ELF-1 (cell line): ENCODE data around the gene MSH6.
A peak's percentile ranks its signal among the peaks of the same experiment; 100 is the strongest.

Source experiments
- DNase-seq: peaks from one replicate; pipeline ENCODE4 v3.0.0-alpha.2; 2016; ENCODE audit warnings: low read depth, low spot score

The MSH6 gene, protein sequence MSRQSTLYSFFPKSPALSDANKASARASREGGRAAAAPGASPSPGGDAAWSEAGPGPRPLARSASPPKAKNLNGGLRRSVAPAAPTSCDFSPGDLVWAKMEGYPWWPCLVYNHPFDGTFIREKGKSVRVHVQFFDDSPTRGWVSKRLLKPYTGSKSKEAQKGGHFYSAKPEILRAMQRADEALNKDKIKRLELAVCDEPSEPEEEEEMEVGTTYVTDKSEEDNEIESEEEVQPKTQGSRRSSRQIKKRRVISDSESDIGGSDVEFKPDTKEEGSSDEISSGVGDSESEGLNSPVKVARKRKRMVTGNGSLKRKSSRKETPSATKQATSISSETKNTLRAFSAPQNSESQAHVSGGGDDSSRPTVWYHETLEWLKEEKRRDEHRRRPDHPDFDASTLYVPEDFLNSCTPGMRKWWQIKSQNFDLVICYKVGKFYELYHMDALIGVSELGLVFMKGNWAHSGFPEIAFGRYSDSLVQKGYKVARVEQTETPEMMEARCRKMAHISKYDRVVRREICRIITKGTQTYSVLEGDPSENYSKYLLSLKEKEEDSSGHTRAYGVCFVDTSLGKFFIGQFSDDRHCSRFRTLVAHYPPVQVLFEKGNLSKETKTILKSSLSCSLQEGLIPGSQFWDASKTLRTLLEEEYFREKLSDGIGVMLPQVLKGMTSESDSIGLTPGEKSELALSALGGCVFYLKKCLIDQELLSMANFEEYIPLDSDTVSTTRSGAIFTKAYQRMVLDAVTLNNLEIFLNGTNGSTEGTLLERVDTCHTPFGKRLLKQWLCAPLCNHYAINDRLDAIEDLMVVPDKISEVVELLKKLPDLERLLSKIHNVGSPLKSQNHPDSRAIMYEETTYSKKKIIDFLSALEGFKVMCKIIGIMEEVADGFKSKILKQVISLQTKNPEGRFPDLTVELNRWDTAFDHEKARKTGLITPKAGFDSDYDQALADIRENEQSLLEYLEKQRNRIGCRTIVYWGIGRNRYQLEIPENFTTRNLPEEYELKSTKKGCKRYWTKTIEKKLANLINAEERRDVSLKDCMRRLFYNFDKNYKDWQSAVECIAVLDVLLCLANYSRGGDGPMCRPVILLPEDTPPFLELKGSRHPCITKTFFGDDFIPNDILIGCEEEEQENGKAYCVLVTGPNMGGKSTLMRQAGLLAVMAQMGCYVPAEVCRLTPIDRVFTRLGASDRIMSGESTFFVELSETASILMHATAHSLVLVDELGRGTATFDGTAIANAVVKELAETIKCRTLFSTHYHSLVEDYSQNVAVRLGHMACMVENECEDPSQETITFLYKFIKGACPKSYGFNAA (N-terminal part only)

GRCh38 chr2:47782671-47783485 is at the start of gene MSH6:
MSH6 (plus strand) TSS chr2:47783145; CDS start chr2:47783234, 89 bp downstream.
- DNase-seq = peak; percentile 95

GRCh38 chr2:47735136-47735869 is 47.6 kb upstream of the MSH6 start:
- no peak for DNase-seq

DNA sequence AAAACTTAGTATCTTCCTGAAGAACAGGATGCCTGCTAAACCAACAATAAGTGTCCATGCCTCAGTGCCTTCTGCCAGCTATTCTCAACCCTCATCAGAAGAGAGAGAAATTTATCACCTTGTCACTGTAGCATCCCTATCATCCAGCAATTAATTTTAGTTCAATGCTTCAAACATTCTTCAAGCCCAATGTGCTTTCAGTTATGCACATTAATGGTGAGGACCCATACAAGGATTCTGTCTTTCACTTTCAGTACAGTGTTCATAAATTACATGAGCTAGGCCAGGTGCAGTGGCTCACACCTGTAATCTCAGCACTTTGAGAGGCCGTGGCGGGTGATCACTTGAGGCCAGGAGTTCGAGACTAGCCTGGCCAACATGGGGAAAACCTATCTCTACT is 47.0 kb upstream of the MSH6 start:
- no peak for DNase-seq

GRCh38 chr2:47737191-47737975 is 45.6 kb upstream of the MSH6 start:
- no peak for DNase-seq

DNA sequence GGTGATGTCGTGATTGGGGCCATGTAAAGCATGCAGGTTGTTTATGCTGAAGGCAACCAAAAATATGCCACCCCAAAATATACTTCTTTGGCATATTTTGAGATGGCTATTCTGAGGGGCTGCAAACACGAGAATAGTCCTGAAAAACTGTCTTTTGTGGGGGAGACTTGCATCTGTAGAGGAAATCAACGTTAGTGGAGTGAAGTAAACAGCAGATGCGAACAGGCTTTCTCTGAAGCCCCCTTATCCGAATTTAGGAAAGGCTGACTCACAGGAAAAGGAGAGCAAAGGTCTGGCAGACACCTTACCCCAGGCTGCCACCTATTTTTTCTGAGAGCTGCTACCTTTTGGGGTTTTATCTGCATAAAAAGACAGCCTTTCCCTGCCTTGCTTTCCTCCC is 44.6 kb upstream of the MSH6 start:
- DNase-seq = no peak

- no peak for DNase-seq
Measured at GRCh38 chr2:47741101-47741500, 41.8 kb upstream of the MSH6 start.

- no peak for DNase-seq
Measured at GRCh38 chr2:47741637-47742036, 41.3 kb upstream of the MSH6 start.

DNA sequence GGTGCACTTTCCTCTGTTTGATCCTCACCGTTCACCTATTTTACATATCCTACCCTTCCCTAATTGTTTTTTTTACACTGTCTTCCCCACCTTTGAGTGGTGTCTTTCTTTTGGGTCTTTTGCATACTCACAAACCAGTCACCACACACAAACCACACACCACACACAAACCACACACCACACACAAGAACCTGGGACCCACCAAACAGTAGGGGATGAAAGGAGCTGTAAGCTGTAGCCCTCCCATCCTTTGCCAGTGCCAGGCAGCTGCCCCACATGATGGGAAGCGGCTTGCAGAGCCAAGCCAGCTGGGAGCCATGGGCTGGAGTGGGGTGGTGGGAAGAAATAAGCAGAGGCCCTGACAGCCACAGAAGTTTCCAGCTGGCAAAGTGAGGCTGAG is 38.9 kb upstream of the MSH6 start:
- DNase-seq = no peak

- DNase-seq = no peak
Measured at GRCh38 chr2:47747878-47748277, 35.1 kb upstream of the MSH6 start.

DNA sequence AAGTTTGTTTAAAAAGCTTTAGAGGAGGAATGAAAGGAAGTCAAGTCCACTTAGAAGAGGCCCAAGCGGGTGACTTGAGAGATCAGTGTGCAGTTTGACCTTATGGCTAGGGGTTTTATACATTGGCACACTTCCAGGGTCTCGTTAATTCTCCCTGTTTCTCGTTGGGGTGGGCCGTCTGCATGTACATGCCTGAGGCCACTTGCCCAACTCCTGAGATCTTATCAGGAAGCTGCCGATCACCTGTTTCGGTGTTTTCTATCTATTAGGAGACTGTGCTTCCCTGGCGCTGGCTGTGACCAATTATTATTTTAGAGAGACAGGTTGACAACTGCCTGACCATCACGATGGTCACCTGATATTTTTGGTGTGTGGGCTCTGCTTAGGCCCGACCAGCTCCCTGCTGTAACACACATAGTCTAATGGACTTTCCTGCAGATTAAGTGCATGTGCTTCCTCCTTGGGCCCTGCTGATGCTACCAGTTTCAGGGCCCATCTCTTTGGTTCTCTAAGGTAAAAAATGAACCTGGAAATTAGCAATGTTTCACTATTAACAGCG is 31.0 kb upstream of the MSH6 start:
- DNase-seq = no peak

DNA sequence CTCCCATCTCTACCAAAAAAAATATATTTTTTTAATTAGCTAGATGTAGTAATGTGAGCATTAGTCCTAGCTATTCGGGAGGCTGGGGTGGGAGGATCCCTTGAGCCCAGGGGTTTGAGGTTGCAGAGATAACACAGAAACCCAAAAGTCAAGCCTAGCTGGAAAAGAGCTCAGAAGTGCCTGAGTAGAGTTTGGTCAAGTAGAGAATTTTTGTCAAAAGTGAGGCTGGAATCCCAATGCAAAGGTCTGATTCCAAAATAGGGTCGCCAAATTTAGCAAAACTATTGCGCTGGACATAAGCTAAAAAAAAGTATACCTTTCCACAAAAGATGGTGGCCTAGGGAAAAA is 15.5 kb upstream of the MSH6 start:
- DNase-seq = no peak

- DNase-seq = peak; percentile 92
Measured at GRCh38 chr2:47767880-47768609, 14.9 kb upstream of the MSH6 start.

GRCh38 chr2:47769318-47769717 is 13.6 kb upstream of the MSH6 start:
- DNase-seq = no peak

DNA sequence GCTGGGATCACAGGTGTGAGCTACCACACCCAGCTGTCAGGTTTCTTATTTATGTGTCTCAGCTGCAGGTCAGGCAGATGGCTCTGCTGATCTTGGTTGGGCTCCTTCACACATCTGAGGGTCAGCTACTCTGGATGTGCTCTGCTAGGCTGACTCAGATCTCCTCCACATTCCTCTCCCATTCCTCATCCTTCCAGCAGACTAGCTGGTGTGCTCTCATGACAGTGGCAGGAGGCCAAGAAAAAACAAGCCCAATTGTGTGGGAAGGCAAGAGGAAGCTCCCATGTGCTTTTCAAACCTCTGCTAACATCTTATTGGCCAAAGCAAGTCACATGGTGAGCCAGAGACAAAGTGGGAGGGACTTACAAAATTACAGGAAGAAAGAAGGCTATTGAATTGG is 11.7 kb upstream of the MSH6 start:
- DNase-seq = peak; percentile 74

DNA sequence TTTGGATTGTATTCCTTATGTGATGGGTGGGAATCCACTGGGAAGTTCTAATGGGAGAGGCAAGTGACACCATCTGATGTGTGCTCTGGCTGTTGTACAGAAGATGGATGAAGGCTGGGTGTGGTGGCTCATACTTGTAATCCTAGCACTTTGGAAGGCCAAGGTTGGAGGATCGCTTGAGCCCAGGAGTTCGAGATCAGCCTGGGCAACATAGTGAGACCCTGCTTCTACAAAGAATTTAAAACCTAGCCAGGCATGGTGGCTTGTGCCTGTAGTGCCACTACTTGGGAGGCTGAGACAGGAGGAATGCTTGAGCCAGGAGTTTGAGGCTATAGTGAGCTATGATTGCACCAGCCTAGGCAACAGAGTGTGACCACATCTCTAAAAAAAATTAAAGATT is 10.6 kb upstream of the MSH6 start:
- DNase-seq = no peak

GRCh38 chr2:47774567-47774966 is 8.4 kb upstream of the MSH6 start:
- DNase-seq = no peak

DNA sequence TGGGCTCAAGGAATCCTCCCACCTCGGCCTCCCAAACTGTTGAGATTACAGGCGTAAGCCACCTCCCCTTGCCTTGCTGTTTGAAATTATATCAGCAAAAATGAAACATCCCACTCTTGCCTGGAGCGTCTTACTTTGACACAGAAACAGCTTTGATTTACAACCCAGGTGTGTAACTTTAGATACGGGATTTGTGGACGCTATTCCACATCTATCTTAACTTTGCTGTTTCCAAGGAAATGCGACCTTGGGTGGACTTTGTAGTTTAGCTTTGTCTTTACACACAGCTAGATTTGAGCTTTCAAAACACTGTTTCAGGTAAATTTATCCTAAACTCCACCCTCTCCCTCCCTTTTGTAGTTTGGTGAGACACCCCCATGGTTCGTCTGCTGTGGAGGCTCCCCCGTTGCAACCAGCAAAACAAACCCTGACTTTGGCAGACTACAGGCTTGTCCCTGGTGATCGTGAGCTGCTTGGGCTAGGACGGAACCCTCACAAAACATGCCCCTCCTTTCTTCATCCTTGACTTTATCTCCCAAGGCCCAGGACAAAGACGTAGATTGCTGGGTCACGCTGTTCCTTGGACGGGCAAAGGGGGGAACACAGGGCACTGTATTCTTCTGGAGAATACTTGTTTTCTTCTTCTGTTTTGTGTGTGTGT is 5.5 kb upstream of the MSH6 start:
- no peak for DNase-seq
